H9 (cell line): Measurements from ENCODE around the gene AFG1L. TPM values are rescaled to one million over a fixed set of nuclear protein-coding genes. Genes with fewer than 3 reads are reported as not detected.

Experiments
- DNase-seq: peaks from one replicate; pipeline ENCODE4 v3.0.0-alpha.2; 2017
- H2AFZ ChIP-seq: one replicate; pipeline ENCODE4 v1.6.1; 2013; ENCODE audit warnings: mild to moderate bottlenecking, low read length, control low read depth, moderate library complexity
- H2AK5ac ChIP-seq: 2 replicates; pipeline ENCODE4 v1.6.1; 2013; ENCODE audit warnings: low read length, control low read depth, mixed read lengths; ENCODE audit not compliant: insufficient read length
- H2BK120ac ChIP-seq: one replicate; pipeline ENCODE4 v1.6.1; 2013; ENCODE audit warnings: low read depth, mild to moderate bottlenecking, low read length, control low read depth, inconsistent platforms; ENCODE audit not compliant: poor library complexity, severe bottlenecking
- H2BK12ac ChIP-seq: 2 replicates; pipeline ENCODE4 v1.6.1; 2013; ENCODE audit warnings: low read length, control low read depth, mixed read lengths, low read depth; ENCODE audit not compliant: insufficient read length
- H2BK15ac ChIP-seq: 2 replicates; pipeline ENCODE4 v1.6.1; 2013; ENCODE audit warnings: low read depth, low read length, control low read depth
- H2BK20ac ChIP-seq: one replicate; pipeline ENCODE4 v1.6.1; 2013; ENCODE audit warnings: low read depth, mild to moderate bottlenecking, low read length, control low read depth, inconsistent platforms; ENCODE audit not compliant: poor library complexity, severe bottlenecking
- H2BK5ac ChIP-seq: 2 replicates; pipeline ENCODE4 v1.6.1; 2013; ENCODE audit warnings: low read length, control low read depth, mixed read lengths; ENCODE audit not compliant: insufficient read length
- H3K14ac ChIP-seq: 2 replicates; pipeline ENCODE4 v1.6.1; 2013; ENCODE audit warnings: low read length, control low read depth; ENCODE audit not compliant: insufficient read depth
- H3K18ac ChIP-seq: 2 replicates; pipeline ENCODE4 v1.6.1; 2013; ENCODE audit warnings: low read depth, mild to moderate bottlenecking, mixed read lengths, low read length, control low read depth; ENCODE audit not compliant: insufficient read length
- H3K23ac ChIP-seq: 2 replicates; pipeline ENCODE4 v1.6.1; 2013; ENCODE audit warnings: low read length, control low read depth, mixed read lengths, low read depth; ENCODE audit not compliant: insufficient read length
- H3K23me2 ChIP-seq: 2 replicates; pipeline ENCODE4 v1.6.1; 2013; ENCODE audit warnings: low read depth, mild to moderate bottlenecking, mixed read lengths, low read length, control low read depth; ENCODE audit not compliant: insufficient read length, poor library complexity, severe bottlenecking
- H3K27ac ChIP-seq: 2 replicates; pipeline ENCODE4 v1.5.1; 2013; ENCODE audit warnings: low read length, control low read depth, mixed read lengths, low read depth; ENCODE audit not compliant: insufficient read length
- H3K27me3 ChIP-seq: 2 replicates; pipeline ENCODE4 v1.6.1; 2013; ENCODE audit warnings: low read length, control low read depth, inconsistent platforms; ENCODE audit not compliant: insufficient read depth
- H3K4ac ChIP-seq: 2 replicates; pipeline ENCODE4 v1.6.1; 2013; ENCODE audit warnings: low read depth, mild to moderate bottlenecking, control low read depth, inconsistent platforms, low read length, moderate library complexity
- H3K4me1 ChIP-seq: 2 replicates; pipeline ENCODE4 v1.6.1; 2013; ENCODE audit warnings: low read length, control low read depth, inconsistent platforms; ENCODE audit not compliant: insufficient read depth
- H3K4me2 ChIP-seq: 2 replicates; pipeline ENCODE4 v1.6.1; 2013; ENCODE audit warnings: low read length, control low read depth, mixed read lengths; ENCODE audit not compliant: insufficient read length, insufficient read depth
- H3K56ac ChIP-seq: 2 replicates; pipeline ENCODE4 v1.6.1; 2013; ENCODE audit warnings: low read depth, mild to moderate bottlenecking, mixed read lengths, low read length, control low read depth; ENCODE audit not compliant: insufficient read length
- H3K79me1 ChIP-seq: 2 replicates; pipeline ENCODE4 v1.6.1; 2013; ENCODE audit warnings: low read depth, mild to moderate bottlenecking, moderate library complexity, low read length, control low read depth, inconsistent platforms; ENCODE audit not compliant: insufficient read depth, poor library complexity, severe bottlenecking
- H3K79me2 ChIP-seq: 2 replicates; pipeline ENCODE4 v1.6.1; 2013; ENCODE audit warnings: low read length, control low read depth, inconsistent platforms; ENCODE audit not compliant: insufficient read depth
- H3K9ac ChIP-seq: 2 replicates; pipeline ENCODE4 v1.6.1; 2013; ENCODE audit warnings: low read length, control low read depth, mixed read lengths; ENCODE audit not compliant: insufficient read length; ENCODE audit errors: extremely low read depth
- H3K9me3 ChIP-seq: one replicate; pipeline ENCODE4 v1.6.1; 2013; ENCODE audit warnings: low read depth, low read length, inconsistent platforms; ENCODE audit not compliant: control insufficient read depth
- H3T11ph ChIP-seq: one replicate; pipeline ENCODE4 v1.6.1; 2013; ENCODE audit warnings: mild to moderate bottlenecking, low read length, control low read depth, inconsistent platforms
- H4K20me1 ChIP-seq: one replicate; pipeline ENCODE4 v1.6.1; 2013; ENCODE audit not compliant: control insufficient read depth, insufficient read length, insufficient read depth
- H4K5ac ChIP-seq: 2 replicates; pipeline ENCODE4 v1.6.1; 2013; ENCODE audit warnings: low read depth, mild to moderate bottlenecking, mixed read lengths, low read length, control low read depth; ENCODE audit not compliant: insufficient read length
- H4K8ac ChIP-seq: replicated peaks from 2 replicates; pipeline ENCODE4 v1.6.1; 2013; ENCODE audit warnings: low read length, control low read depth, mixed read lengths, low read depth; ENCODE audit not compliant: insufficient read length
- H4K91ac ChIP-seq: 2 replicates; pipeline ENCODE4 v1.6.1; 2013; ENCODE audit warnings: low read depth, mild to moderate bottlenecking, moderate library complexity, mixed read lengths, low read length, control low read depth; ENCODE audit not compliant: insufficient read length
- H3K27ac Mint-ChIP-seq, 3 experiments: 2 replicates in 2 of 3; 3 replicates in 1 of 3; pipeline ENCODE4 v1.8.0; 2020 to 2021; ENCODE audit warnings: mixed read lengths in 3 of 3, mild to moderate bottlenecking in 1 of 3, moderate library complexity in 1 of 3
- H3K27me3 Mint-ChIP-seq: 2 replicates; pipeline ENCODE4 v1.8.0; 2021; ENCODE audit warnings: low read depth, mild to moderate bottlenecking, moderate library complexity, mixed read lengths
- H3K36me3 Mint-ChIP-seq, 3 experiments: 2 replicates in 2 of 3; 3 replicates in 1 of 3; pipeline ENCODE4 v1.8.0; 2020 to 2021; ENCODE audit warnings: low read depth in 3 of 3, mixed read lengths in 3 of 3; ENCODE audit not compliant: insufficient read depth in 1 of 3
- H3K4me1 Mint-ChIP-seq, 2 experiments: 2 replicates each; pipeline ENCODE4 v1.8.0; 2020; ENCODE audit warnings: mixed read lengths in 2 of 2
- H3K4me3 Mint-ChIP-seq, 2 experiments: 2 replicates in 1 of 2; 3 replicates in 1 of 2; pipeline ENCODE4 v1.8.0; 2020 to 2021; ENCODE audit warnings: mild to moderate bottlenecking in 2 of 2, mixed read lengths in 2 of 2, moderate library complexity in 1 of 2
- H3K9me3 Mint-ChIP-seq, 2 experiments: 2 replicates in 1 of 2; 3 replicates in 1 of 2; pipeline ENCODE4 v1.8.0; 2020; ENCODE audit warnings: mild to moderate bottlenecking in 2 of 2, mixed read lengths in 2 of 2, moderate library complexity in 1 of 2
- CTCF ChIP-seq: fragments of 200-600 bp; sonication (generic); conservative IDR thresholded peaks from 3 replicates; pipeline ENCODE4 v1.8.0; 2021; ENCODE audit warnings: antibody characterized with exemption, mild to moderate bottlenecking
- WGBS: extraction: QIAGEN DNeasy Blood & Tissue Kit; methylation state at CpG from one replicate; pipeline ENCODE4 v1.1.7; 2013; ENCODE audit warnings: missing lambda C conversion rate, low lambda C conversion rate, mixed read lengths; ENCODE audit not compliant: insufficient read length; ENCODE audit errors: extremely low coverage; 5-methylcytosine and 5-hydroxymethylcytosine counted together
- total RNA-seq: library from RNA; stranded (reverse); gene quantifications from 2 replicates; pipeline ENCODE4 v1.2.1, GENCODE V29; 2021

Gene AFG1L
- total RNA-seq, 1 experiment from 2014 or later, result 4.7 TPM

GRCh38 chr6:108561742-108562502 is 267.1 kb downstream of the AFG1L start:
- peaks cover 11% of the 10 kb centered on the region; the same call in 1 of the 2 replicates for H3K79me2 ChIP-seq
- H2AK5ac ChIP-seq, result no peak overlapping the region
- H2BK12ac ChIP-seq, result no peak overlapping the region
- peaks cover 46% of the 10 kb centered on the region for H3K27me3 Mint-ChIP-seq
- no peak for TF ChIP-seq CTCF
- peak overlapping the region; percentile 77 to 95 for H3K4me3 Mint-ChIP-seq
- peaks cover 0 to 2% of the 10 kb centered on the region in 2 experiments; a peak in 3 of 5 replicates for H3K9me3 Mint-ChIP-seq
- H3K4me1 Mint-ChIP-seq, result peaks cover 36 to 39% of the 10 kb centered on the region in 2 experiments
- H3K4ac ChIP-seq, result no peak overlapping the region
- peak overlapping the region; percentile 90 for H3K4me2 ChIP-seq
- H3K23ac ChIP-seq, result no peak overlapping the region
- peak overlapping the region; percentile 23 for H3K18ac ChIP-seq
- WGBS, result no CpG with 5 or more reads among the region's 46 CpGs
- no peak overlapping the region for H2AFZ ChIP-seq
- peak overlapping the region; percentile 74 for H3K14ac ChIP-seq
- H3T11ph ChIP-seq, result no peak overlapping the region
- DNase-seq, result peak; percentile 43
- peak overlapping the region in 2 of 3 experiments; percentile 61 to 97; a peak in 4 of 7 replicates for H3K27ac Mint-ChIP-seq
- H4K20me1 ChIP-seq, result peaks cover 2% of the 10 kb centered on the region
- no peak overlapping the region for H2BK15ac ChIP-seq
- peak overlapping the region; percentile 41 for H3K9ac ChIP-seq
- no peak overlapping the region for H2BK20ac ChIP-seq
- H4K5ac ChIP-seq, result no peak overlapping the region
- H3K79me1 ChIP-seq, result no peaks in the 10 kb centered on the region
- peaks cover 3% of the 10 kb centered on the region; the same call in 1 of the 2 replicates for H3K27me3 ChIP-seq
- H3K36me3 Mint-ChIP-seq, result peaks cover 0 to 3% (median 0%) of the 10 kb centered on the region in 3 experiments; a peak in 1 of 7 replicates
- no peak overlapping the region for H4K8ac ChIP-seq
- no peaks in the 10 kb centered on the region for H3K4me1 ChIP-seq
- no peak overlapping the region for H3K56ac ChIP-seq
- no peaks in the 10 kb centered on the region for H3K9me3 ChIP-seq
- no peak overlapping the region for H2BK120ac ChIP-seq
- H3K27ac ChIP-seq, result no peak overlapping the region
- H4K91ac ChIP-seq, result no peak overlapping the region
- H3K23me2 ChIP-seq, result peaks cover 24% of the 10 kb centered on the region
- H2BK5ac ChIP-seq, result no peak overlapping the region
